ACHN (cell line): ENCODE data around the gene SERPINB8.

ENCODE experiments used
- DNase-seq: peaks from one replicate; pipeline ENCODE4 v3.0.0-alpha.2; 2015
- in situ Hi-C: cut with HindIII; loops from 2 replicates; pipeline ENCODE4 v1.10.0; 2017; ENCODE audit warnings: low sequenced_read_pairs, low pct_ligation_motif_present, low pct_unique_long_range_greater_than_20kb

The SERPINB8 gene

DNA sequence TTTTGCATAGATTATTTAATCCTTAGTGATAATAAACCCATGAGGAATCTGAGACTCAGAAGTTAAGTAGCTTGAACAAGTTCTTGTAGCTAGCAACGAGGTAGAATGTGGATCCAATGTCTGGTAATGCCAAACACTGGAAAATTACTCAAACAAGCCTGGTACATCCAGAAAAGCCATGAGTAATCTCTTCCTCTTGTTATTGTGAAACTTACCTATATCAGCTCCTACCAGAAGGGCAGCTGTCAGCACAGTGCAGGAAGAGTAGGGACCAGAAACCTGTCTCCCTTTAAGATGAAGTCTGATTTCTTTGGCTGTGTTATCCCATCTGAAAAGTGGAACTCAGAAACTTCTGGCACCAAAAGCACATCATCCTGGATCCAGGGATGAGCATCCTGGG, 7.7 kb upstream of the SERPINB8 start:
- in situ Hi-C loops, result no loop called here
- no peak for DNase-seq

- in situ Hi-C loops, result no loop called here
- peak; percentile 68 for DNase-seq
Measured at GRCh38 chr18:63963615-63964256, 6.1 kb upstream of the SERPINB8 start.

GRCh38 chr18:63964908-63965307, 5.0 kb upstream of the SERPINB8 start:
- in situ Hi-C loops, result no loop called here
- no peak for DNase-seq

- no peak for DNase-seq
- in situ Hi-C loops, result no loop called here
Measured at GRCh38 chr18:63965716-63966330, 4.1 kb upstream of the SERPINB8 start.

DNA sequence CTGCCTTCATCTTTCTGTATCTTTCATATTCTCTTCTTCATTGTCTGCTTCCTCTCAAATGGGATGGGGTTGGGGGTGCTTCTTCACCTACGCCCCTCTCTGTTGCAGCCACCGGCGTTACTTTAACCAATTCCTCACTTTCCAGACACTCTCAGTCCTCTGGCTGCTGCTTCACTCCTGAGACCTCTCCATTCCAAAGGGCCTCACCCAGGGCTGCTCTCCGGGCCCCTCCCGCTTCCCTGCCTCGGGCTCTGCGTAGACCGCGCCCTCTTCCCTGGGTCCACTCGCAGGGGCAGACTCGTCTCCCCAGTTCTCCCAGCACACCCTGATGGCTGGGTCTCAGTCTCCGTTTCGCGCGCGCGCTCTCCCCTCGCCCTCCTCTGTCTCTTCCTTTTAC, 926 bp downstream of the SERPINB8 start:
- peak; percentile 56 for DNase-seq
- in situ Hi-C loops, result no loop called here

DNA sequence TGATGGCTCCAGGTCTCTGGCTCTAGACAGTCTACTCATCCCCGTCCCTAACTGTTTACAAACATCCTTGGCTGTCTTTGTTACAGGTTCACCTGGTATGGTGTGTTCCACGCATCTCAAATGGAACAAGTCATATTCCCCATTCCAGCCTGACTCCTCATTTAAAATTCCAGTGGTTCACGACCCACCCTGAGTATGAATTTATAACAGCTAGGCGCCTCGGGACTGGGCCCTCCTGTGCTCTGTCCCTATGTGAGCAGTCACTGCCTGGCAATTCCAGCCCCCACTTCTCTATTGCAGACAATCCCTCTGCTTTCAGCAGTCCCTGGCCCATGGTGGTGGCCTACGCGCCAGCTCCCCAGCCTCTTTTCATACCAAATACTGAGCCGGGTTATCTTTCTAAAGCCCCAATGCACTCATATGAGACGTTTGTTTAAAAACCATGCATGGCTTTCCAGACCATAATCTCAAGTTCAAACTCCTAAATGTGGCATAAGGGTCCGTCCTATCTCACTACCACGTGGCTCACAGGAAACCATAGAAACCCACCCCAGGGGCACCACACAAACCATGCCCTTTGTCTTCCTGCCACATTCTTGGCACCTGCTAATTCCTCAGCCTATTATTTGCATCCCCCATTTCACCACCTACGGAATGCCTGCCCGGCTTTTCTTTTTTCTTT, 1.6 kb downstream of the SERPINB8 start:
- in situ Hi-C loops, result no loop called here
- DNase-seq, result no peak

GRCh38 chr18:63972002-63972376, 2.1 kb downstream of the SERPINB8 start:
- in situ Hi-C loops, result no loop called here

GRCh38 chr18:63974991-63975390, 5.1 kb downstream of the SERPINB8 start:
- DNase-seq, result peak; percentile 51
- in situ Hi-C loops, result no loop called here

More at GRCh38 chr18:63972002-63972376, 2.1 kb downstream of the SERPINB8 start:
- DNase-seq, result no peak

GRCh38 chr18:63975628-63976027, 5.7 kb downstream of the SERPINB8 start:
- DNase-seq, result no peak
- in situ Hi-C loops, result no loop called here

DNA sequence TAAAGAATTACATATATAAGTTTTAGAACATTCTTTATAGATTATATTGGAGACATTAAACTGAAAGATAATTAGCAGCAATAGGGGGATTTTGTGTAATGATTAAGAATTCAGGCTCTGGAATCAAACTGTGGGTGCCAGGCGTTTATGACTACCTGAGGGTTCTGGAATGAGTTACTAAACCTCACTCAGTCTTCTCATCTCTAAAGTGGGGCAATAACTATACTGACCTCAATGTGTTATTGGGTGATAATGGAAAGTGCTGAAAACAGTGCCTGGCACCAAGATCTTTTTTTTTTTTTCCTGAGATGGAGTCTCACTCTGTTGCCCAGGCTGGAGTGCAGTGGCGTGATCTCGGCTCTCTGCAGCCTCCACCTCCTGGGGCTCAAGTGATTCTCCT, 7.2 kb downstream of the SERPINB8 start:
- DNase-seq, result no peak
- in situ Hi-C loops, result no loop called here

DNA sequence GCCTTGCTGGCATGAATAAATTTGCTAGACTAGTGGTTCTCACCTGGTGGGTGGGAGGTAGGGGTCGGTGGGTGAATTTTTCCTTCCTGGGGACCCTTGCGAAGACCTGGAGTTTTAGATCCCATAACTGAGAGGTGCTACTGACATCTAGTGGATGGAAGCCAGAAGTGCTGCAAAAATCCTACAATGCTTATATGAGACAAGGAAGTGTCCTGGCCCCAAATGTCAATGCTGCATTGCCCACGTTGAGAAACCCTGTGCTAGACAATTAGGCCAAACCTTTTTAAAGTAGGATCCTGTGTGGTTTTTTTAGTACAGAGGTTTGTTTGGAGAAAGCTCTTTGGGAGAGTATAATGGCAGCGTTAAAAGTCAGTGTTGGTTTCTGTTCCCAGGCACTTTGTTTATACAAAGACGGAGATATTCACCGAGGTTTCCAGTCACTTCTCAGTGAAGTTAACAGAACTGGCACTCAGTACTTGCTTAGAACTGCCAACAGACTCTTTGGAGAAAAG, 9.6 kb downstream of the SERPINB8 start:
- peak; percentile 74 for DNase-seq
- in situ Hi-C loops, result no loop called here

DNA sequence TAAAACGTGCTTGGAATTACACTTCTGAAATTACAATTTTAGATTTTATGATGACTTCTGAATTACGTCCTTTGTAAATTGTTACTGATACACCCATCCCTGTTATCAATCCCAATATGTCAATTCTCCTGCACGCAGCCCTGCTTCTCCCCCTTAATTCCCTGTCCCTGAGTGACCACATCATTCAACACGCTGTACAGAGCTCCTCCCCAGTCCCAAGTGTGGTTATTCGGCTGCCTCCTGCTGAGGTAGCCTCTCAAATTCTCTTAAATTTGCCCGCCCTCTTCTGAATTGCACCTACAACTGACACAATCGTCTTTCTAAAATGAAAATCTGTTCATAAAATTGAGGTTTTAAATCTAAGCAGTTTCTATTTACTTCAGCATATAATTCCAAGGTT, 10.1 kb downstream of the SERPINB8 start:
- DNase-seq, result no peak
- in situ Hi-C loops, result no loop called here

DNA sequence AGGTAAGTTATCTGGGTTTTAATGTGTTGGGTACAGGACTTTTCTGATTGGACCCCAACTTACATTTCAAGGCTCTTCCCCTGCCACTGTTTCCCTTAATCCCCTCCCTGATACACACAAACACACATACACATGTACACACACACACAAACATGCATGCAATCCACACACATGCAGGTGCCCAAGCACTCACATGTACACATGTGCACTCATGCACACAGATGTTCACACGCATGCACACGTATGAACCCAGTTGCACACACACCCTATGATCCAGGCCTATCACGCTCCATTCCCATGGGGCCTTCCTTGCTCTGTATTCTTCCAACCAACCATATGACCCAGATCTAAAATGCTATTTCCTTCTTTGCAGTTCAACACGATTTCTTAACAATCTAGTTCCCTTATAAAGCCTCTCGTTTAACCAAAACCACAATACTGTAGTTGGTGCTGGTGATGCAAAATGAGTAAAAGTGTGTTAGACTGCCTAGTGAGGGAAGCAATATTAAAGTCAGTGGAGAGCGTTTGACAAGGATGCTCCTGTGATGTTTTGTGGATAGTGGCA, 11.1 kb downstream of the SERPINB8 start:
- DNase-seq, result no peak
- in situ Hi-C loops, result no loop called here

DNA sequence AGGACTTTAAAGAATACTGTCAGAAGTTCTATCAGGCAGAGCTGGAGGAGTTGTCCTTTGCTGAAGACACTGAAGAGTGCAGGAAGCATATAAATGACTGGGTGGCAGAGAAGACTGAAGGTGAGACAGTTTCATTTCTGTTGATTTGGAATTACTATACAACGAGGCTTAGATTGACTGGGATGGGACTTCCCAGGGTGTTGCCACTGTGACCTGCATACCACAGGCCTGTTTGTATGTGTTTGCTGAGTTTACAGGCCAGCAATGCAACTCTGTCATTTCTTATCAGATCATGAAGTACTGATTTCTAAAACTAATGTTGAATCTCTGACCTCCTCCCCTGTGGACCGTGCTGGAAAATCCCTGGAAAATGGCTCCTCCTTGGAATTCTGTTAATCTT, 11.8 kb downstream of the SERPINB8 start:
- no peak for DNase-seq
- in situ Hi-C loops, result no loop called here

- DNase-seq, result no peak
- in situ Hi-C loops, result no loop called here
Measured at GRCh38 chr18:63982361-63982760, 12.5 kb downstream of the SERPINB8 start.

DNA sequence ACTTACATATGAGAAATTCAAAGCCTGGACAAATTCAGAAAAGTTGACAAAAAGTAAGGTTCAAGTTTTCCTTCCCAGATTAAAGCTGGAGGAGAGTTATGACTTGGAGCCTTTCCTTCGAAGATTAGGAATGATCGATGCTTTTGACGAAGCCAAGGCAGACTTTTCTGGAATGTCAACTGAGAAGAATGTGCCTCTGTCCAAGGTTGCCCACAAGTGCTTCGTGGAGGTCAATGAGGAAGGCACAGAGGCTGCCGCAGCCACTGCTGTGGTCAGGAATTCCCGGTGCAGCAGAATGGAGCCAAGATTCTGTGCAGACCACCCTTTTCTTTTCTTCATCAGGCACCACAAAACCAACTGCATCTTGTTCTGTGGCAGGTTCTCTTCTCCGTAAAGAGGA, 17.0 kb downstream of the SERPINB8 start:
- in situ Hi-C loops, result no loop called here
- DNase-seq, result no peak

DNA sequence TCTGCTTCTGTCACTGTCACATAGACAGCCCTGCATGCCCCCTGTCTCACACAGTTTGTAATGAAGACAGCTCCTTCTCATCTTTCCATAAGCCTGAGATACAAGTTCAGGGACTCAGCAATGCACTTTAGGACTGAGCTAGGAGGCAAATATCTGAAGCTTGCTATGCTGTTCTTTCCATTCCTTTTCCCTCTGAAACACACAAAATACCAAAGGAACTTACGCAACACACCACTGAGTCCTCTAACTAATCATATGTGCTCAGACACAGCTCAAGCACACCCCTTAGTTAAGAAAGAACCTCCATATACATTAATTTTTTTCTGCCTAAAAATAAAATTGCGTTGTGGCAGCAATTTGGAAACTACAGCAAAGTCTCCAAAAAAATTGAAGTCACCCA, 17.9 kb downstream of the SERPINB8 start:
- in situ Hi-C loops, result no loop called here

GRCh38 chr18:63992751-63993150, 22.9 kb downstream of the SERPINB8 start:
- DNase-seq, result no peak
- in situ Hi-C loops, result no loop called here

More for the DNA sequence above, 17.9 kb downstream of the SERPINB8 start:
- no peak for DNase-seq

- in situ Hi-C loops, result no loop called here
- peak; percentile 39 for DNase-seq
Measured at GRCh38 chr18:63994783-63995399, 25.0 kb downstream of the SERPINB8 start.
